Esophagus muscularis mucosa (tissue), 3 donors: ENCODE measurements around the gene ASB2.

Experiments
- CTCF ChIP-seq, 3 experiments: fragments of 200-600 bp in 2 of 3; fragments of 450-650 bp in 1 of 3; sonication (generic) in 2 of 3; IDR thresholded peaks; one replicate each; pipeline ENCODE4 v1.5.1; 2017 to 2019; ENCODE audit warnings: antibody characterized with exemption in 3 of 3, mild to moderate bottlenecking in 2 of 3, moderate library complexity in 1 of 3
- POLR2A ChIP-seq: fragments of 450-650 bp; IDR thresholded peaks from one replicate; pipeline ENCODE4 v1.6.1; 2017; ENCODE audit warnings: antibody characterized with exemption, moderate library complexity, mild to moderate bottlenecking, low read depth
- POLR2AphosphoS5 ChIP-seq, 2 donors: sonication (generic); formaldehyde crosslinking; IDR thresholded peaks; one replicate each; pipeline ENCODE4 v1.6.1; 2017; ENCODE audit warnings: antibody characterized with exemption in 2 of 2

DNA sequence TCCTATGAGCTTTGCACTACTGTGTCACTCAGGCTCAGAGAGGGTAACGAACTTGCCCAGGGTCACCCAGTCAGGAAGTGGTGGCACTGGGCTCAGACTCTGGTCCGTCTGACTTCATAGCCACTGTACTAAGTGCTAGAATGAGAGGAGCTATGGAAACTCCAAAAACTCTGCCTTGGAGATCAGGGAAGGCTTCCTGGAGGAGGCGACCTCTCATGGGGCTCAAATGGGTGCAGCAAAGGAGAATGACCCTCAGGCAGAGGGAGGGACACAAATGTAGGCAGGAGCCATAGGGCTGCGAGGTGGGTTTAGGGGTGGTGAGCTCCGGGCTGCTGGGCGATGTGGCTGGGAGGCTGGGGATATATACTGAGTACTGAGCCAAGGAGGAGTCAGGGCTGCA, 23.9 kb upstream of the ASB2 start:
- TF ChIP-seq POLR2A, result no peak
- no peak for TF ChIP-seq CTCF (IDR thresholded peaks at IDR 0.05)
- no peak for TF ChIP-seq POLR2AphosphoS5 (IDR thresholded peaks at IDR 0.05)
